Sciatic nerve (tissue), 2 donors: ENCODE measurements around the gene FLT3. TPM values are rescaled to one million over a fixed set of nuclear protein-coding genes. Genes with fewer than 3 reads are reported as not detected.
"Not testable (repeated sequence)": the region's sequence is repeated elsewhere in the genome, so short reads cannot be mapped to it uniquely, and the experiment has no call there.

ENCODE experiments used
- ATAC-seq: fragments of 200-7000 bp; cut with Tn5 transposase; one replicate; pipeline ENCODE4 v1.9.1; 2020; ENCODE audit warnings: mild to moderate bottlenecking, moderate library complexity
- DNase-seq: peaks from one replicate; pipeline ENCODE4 v3.0.0-alpha.2; 2020; ENCODE audit warnings: low spot score
- intact Hi-C: fragments of 100-400 bp; cut with DNase I; formaldehyde crosslinking; loops from one replicate; pipeline ENCODE4 v1.14.2; 2022
- total RNA-seq: library from RNA; stranded (reverse); fragmentation: NEBNext Ultra II Directional; extraction: Animal tissue kit (Norgen Biotek cat#: 25700); gene quantifications from one replicate; pipeline ENCODE4 v1.2.1, GENCODE V29; 2021
- donor health status: DM: no; HTN: no; CAD: no.
- donor health status: DM: no; HTN: no; CAD: no.

Gene FLT3
- 0.22 TPM for total RNA-seq

DNA sequence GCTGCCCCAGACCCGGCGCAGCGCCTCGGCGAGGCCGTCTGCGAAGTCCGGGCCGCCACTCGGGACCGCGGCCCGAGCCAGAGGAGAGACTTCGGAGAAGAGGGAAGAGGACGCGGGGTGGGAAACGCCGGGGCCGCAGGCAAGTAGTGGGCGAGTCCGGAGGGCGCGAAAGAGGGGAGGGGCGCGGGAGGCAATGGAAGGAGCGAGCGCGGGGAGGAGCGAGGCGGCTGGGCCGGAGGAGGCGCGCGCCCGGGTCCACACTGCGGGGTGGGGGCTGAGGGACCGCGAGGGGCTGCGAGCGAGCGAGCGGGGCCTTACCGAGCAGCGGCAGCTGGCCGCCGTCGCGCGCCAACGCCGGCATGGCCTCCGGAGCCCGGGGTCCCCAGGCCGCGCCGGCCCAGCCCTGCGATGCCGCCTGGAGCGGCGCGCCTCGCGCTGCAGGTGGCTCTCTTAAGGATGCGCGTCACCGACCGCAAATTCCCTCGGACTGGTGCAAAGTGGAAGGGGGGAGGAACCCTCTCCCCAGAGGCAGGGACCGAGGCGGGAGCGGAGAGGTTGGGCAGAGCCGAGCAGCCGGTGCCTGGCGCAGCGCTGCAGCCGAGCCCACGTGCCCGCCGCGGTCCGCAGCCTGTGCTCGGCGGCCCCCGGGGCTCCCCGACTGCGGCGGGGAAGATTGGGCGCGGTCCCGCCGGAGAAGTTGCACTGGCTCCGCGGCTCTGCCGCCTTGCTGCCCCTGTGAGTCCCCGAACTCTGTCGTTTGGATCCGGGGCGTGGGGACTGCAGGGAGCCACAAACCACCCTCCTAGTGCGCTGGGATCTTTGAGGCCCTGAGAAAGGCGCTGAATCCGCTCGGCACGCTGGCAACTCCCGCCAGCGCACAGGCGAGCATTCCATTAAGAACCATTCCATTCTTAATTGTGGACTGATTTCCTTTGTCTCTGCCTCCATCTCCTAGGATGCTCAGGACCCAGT, at the start of gene FLT3:
Gene FLT3, minus strand, starts transcription at position 427 of the 972 bp plus-strand sequence. Its CDS starts 66 bp downstream, at position 361.
- ATAC-seq: no peak
- intact Hi-C loops: no loop called here
- no peak for DNase-seq

DNA sequence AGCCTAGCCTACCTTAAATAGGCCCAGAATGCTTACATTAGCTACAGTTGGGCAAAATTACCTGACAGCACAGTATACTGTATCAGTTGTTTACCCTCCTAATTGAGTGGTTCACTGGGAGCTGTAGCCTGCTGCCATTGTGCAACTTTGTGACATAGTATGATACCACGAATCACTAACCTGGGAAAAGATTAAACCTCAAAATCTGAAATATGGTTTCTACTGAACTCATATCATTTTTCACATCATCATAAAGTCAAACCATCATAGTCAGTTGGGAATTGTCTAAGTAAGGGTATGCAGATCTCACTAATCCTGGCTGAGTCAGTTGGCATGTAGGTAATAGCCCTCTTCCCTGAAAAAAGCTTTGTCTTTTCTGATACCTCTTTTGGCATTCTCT, 47.1 kb upstream of the FLT3 start:
- no peak for DNase-seq
- no peak for ATAC-seq
- intact Hi-C loops: no loop called here

DNA sequence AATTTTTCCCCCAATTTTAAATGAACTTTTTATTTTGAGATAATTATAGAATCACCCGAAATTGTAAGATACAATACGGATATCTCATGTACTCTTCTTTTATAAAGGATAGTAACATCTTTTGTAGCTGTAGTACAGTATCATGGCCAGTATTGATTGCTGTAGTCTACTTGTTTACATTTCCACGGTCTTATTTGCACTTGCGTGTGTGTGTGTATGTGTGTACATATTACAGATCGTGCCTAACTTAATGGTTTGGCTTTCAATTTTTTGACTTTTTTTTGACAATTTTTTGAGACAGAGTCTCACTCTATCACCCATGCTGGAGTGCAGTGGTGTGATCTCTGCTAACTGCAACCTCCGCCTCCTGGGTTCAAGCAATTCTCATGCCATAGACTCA, 44.7 kb upstream of the FLT3 start:
- intact Hi-C loops: no loop called here
- DNase-seq: no peak
- no peak for ATAC-seq

DNA sequence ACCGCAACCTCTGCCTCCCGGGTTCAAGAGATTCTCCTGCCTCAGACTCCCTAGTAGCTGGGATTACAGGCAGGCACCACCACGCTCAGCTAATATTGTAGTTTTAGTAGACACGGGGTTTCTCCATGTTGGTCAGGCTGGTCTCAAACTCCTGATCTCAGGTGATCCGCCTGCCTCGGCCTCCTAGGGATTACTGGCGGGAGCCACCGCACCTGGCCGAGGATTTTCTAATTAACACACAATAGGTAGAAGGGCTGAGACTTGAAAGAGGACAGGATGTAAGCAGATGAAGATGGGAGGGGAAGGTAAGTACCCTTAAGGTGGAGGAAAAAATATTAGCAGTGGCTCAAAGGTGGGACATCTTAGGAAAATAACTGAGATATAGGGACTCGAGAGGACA, 41.2 kb upstream of the FLT3 start:
- ATAC-seq, intact Hi-C loops, DNase-seq: not testable (repeated sequence)

DNA sequence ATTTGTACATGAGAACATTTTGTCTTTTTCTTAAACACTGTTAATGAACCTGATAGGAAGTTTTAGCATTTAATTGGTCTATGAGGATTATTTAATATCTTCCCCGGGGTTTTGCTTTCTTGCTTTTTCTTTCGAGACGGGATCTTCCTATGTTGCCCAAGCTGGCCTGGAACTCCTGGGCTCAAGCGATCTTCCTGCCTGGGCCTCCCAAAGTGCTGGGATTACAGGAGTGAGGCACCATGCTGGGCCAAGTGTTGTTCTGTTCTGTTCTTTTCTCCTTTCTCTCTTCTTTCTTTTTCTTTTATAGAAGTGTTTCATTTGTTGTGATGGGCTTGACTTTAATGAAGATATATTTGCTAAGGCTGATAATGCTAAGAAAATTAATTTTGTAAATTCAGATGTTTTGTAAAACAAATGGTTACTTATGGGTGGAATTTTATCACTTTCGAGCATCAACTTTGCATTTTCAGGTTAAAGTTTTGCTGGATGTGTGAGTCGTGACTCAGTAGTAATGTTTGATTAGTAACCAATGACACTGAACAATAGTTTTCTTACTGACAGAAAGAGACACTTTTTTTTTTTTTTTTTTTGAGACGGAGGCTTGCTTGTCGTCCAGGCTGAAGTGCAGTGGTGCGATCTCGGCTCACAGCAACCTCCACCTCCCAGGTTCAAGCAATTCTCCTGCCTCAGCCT, 40.2 kb upstream of the FLT3 start:
- intact Hi-C loops: no loop called here
- no peak for ATAC-seq

DNA sequence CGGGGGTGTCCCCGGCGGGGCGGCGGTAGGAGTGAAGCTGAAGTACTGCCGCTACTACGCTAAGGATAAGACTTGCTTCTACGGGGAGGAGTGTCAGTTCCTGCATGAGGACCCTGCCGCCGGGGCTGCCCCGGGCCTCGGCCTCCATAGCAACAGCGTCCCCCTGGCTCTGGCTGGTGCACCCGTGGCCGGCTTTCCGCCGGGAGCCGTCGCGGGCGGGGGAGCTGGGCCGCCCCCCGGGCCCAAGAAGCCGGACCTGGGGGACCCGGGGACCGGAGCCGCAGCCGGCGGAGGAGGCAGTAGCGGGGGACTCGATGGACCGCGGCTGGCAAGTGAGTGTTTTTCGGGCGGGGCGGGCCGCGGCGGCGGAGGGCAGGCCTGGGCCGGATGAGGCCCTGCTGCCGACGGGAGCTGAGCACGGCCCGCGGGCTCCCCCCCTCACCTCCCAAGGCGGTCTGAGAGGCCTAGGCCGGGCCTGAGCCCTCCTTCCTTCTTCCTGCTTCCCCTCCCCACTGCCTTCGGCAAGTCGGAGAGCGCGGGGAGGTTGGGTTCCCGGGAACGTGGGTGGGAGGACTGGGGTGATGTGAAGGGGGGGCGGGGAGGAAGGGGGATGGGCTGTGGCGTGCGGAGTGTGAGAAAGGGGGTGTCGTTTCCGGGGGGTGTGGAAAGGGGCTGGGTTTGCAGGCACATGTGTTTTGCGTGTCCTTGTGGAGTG, 38.5 kb upstream of the FLT3 start:
- intact Hi-C loops: no loop called here
- ATAC-seq (peak; percentile 92), DNase-seq (peak; percentile 91)

More for the DNA sequence above, 40.2 kb upstream of the FLT3 start:
- no peak for DNase-seq

DNA sequence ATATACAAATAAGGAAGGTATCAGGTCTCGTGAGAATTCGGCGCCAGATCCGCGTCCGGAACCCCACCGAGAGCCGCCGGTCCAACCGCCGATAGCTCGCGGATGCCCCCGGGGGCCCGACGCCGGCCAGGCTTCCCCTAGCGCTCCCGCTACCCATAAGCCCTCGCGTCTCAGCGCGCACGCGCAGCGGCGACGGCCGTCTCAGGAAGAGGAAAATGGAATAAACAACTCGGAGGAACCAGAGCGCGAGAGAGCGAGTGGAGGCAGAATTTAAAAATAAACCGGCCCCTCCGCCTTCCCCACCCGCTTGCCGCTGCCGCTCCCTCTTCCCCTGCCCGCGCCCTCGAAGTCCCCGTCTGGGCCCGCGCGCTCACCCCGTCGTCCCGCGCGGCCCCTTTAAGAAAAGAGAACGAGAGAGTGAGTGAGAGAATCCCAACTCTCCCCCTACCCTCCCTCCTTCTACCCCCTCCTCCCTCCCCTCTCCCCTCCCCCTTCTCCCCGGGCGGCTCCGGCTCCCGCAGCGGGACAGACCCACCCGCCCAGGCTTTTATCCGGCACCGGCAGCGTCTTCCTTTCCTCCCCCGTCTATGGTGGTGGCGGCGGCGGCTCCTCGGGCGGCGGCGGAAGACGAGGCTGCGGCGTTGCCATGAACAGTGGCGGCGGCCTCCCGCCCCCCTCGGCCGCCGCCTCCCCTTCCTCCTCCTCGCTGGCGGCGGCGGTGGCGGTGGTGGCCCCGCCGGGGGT, 37.8 kb upstream of the FLT3 start, which contains the start of gene PAN3:
Gene PAN3, plus strand, starts transcription at position 534 of the 744 bp plus-strand sequence. Its CDS starts 113 bp downstream, at position 647.
- intact Hi-C loops: no loop called here
- ATAC-seq: peak; percentile 93

DNA sequence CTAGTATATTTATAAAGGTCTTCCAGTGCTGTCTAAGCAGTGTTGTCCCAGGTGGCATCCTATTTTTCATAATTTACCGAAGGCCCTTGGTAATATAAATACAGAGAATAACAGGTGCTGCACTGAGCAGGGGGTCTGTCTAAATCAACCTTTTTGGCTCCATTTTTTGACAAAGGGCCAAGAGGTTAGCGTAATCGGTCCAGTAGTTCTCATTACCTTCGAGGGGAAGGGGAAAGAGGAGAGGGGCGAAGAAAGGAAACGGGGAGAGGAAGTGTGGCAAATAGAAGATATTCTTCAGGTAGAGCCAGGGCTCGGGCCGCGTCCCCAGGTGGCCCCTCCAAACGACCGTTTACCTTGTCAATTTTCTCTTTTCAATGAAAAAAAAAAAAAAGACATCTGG, 37.2 kb upstream of the FLT3 start:
- intact Hi-C loops: no loop called here
- ATAC-seq (no peak), DNase-seq (no peak)

More for the DNA sequence above, 37.8 kb upstream of the FLT3 start, which contains the start of gene PAN3:
- DNase-seq: peak; percentile 95

DNA sequence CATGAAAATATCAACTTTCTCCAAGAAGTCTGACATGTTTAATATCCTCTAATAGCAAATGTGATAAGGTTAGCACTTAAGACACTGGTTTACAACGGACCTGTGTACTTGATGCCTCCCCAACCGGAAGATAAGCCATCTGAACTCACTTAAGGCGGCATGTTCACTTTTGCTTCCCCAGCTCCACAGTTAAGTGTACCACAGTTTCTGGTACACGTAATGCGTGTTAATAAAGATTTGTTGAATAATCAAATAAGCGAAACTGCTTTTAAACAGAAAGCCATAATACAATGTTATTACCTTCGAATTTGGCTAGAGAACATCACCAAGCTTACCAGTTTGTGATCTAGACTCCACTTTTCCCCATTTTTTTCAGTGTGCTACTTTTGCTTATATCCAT, 36.5 kb upstream of the FLT3 start:
- DNase-seq (no peak), ATAC-seq (no peak)
- intact Hi-C loops: no loop called here

DNA sequence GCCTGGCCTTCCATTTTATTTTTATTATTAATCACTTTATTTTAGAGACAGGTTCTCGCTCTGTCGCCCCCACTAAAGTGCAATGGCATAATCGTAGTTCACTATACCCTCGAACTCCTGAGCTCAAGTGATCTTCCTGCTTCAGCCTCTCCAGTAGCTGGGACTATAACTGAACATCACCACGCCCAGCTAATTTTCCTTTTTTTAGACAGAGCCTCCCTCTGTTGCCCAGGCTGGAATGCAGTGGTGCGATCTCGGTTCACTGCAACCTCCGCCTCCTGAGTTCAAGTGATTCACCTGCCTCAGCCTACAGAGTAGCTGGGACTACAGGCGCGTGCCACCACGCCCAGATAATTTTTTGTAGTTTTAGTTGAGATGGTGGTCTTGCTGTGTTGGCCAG, 31.3 kb upstream of the FLT3 start:
- intact Hi-C loops: no loop called here
- DNase-seq (no peak), ATAC-seq (no peak)

DNA sequence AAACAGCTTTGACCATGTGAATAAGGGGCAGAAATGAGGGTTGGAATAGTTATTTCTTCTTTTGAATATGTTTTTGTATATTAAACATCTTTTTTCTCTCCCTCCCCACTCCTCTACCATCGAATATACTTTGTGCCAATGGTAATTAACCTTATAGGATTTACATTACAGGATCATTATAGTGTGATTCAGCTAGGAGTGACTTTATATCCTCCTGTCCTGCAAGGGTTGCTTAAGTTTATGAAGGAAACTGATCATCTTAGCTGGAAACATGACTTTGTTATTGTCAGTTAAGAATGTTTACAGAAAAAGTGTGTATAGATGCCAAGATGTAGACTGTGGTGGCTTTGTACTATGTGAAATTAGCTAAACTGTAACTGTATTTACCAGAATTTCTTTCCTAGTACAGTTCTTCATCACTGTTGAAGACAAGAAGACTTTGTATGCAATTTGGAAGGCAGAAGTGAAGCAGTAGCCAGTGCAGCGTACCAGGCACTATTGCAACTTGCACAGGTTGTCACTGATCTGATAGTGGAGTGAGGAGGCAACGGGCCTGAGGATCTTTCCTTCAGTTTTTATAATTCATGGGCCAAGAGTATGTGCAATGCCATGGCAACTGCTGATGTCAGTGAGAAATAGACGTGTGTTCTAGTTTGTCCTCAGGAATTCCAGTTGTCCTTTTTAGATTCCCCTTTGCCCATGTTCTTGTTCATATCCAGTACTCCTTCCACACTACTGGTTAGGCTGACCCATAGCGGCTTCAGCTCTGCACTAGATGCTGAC, 29.7 kb upstream of the FLT3 start:
- no peak for DNase-seq
- intact Hi-C loops: no loop called here
- ATAC-seq: no peak

DNA sequence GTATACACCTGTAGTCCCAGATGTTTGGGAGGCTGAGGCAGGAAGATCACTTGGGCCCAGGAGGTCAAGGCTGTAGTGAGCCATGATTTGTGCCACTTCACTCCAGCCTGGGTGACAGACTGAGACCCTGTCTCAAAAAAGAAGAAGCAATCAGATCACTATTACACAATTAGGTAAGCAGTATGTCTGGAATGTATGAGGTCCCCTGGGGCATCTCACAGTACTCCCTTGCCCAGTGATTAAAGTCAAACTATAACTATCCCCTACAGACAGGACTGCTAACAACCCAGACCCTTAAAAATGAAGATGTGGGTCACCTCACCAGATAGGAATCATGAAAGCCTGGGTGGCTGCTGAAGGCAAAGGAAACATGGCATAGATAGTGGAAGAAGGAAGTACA, 28.6 kb upstream of the FLT3 start:
- ATAC-seq (no peak), DNase-seq (no peak)
- intact Hi-C loops: no loop called here

DNA sequence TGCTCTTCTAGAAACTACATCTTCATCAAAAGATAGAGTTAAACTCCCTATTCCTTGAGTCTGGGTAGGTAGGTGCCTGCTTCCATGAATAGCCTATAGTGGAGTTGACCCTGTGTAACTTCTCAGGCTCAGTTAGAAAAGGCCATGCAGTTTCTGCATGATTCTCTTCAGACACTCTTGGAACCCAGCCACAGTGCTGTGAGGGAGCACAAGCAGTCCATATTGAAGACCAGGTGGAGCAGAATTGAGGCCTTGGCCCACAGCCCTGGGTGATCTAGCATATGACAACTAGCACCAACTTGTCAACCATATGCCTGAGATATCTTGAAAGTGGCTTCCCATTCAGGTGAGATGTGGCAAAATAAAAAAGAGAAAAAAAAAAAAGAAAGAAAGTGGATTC, 27.7 kb upstream of the FLT3 start:
- no peak for ATAC-seq
- DNase-seq: no peak
- intact Hi-C loops: no loop called here

DNA sequence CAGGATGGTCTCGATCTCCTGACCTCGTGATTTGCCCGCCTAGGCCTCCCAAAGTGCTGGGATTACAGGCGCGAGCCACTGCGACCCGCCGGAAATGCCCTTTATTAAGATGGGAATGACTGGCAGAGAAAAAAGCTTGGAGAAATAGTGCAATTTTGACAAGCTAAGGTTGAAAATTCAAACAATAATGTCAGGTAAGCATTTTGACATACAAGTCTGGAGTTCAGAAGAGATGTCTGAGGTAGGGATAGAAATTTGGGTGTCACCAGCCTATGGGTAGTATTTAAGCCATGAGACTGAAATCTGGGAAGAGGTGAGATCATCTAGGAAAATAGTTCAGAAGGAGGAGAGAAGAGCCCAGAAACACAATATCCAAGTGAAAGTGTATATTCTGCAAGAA, 20.8 kb upstream of the FLT3 start:
- no peak for DNase-seq
- intact Hi-C loops: no loop called here

DNA sequence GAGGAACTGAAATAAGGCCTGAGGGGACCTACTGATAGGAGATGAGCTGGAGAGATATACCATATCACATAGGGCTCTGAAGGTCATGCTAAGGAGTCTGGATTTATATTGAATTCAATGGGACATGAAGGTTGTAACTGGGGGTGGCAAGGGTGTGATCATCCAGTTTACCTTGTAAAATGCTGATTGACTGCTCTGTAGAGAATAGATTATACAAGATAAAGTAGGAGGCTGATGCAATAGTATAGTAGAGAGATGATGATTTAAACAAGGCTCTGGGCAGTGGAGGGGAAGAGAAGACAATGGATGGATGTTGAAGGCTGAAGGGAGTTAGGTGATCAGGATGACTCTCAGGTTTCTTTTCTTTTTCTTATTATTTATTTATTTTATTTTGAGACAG, 19.9 kb upstream of the FLT3 start:
- intact Hi-C loops: no loop called here

More for the DNA sequence above, 20.8 kb upstream of the FLT3 start:
- no peak for ATAC-seq

DNA sequence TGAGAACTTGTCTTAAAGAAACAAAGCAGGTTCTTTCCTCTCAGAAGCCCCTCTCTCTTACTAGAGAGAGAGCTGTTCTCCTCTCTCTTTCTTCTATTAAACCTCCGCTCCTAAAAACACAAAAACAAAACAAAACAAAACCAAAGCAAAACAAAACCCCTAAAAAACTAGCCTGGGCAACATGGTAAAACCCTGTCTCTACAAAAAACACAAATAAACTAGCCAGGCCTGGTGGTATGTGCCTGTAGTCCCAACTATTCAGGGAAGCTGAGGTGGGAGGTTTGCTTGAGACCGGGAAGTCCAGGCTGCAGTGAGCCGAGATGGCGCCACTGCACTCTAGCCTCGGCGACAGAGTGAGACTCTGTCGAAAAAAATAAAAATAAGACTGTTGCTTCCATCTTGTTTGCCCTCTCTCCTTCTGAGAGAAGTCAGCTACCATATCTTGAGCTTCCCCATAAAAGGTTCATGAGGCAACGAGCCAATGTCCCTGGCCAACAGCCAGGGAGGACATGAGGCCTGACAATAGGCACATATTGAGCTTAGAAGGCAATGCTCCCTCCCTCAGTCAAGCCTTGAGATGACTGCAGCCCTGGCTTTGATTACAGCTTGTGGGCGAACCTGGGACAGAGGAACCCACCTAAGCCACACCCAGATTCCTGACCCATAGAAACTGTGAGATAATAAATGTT, 17.5 kb upstream of the FLT3 start:
- DNase-seq (no peak), ATAC-seq (no peak)
- intact Hi-C loops: no loop called here

More for the DNA sequence above, 19.9 kb upstream of the FLT3 start:
- ATAC-seq (no peak), DNase-seq (no peak)

DNA sequence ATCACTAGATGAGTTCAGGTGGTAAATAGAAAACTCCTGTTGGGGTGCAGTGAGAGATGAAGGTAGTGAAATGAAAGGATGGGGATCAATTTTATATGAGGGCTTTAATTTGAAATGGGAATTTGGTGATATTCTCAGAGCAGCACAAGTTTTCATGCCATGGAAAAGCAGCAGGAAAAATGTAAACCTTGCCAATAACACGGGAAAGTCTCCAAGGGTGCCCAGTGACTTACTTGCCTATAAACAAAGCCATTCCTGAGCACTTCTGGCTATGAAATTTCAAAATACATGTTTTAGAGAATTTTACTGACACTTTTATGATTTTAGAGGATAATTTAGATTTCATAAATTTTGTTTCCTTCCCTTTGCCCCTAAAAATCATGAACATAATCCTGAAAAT, 16.4 kb upstream of the FLT3 start:
- intact Hi-C loops: no loop called here
- ATAC-seq: no peak
- DNase-seq: no peak
